Spinal cord (tissue), 10 donors: ENCODE data around the gene NECTIN3. TPM values are rescaled to one million over a fixed set of nuclear protein-coding genes. Genes with fewer than 3 reads are reported as not detected.

ENCODE experiments used
- DNase-seq, 6 donors: peaks; one replicate each; pipeline versions ENCODE4 v3.0.0 to v3.0.0-alpha.2; 2013 to 2015; ENCODE audit warnings: low spot score in 6 of 6, low read depth in 4 of 6
- H3K27ac ChIP-seq: one replicate; pipeline ENCODE4 v1.5.1; 2013; ENCODE audit warnings: low read depth, low read length, control low read depth
- H3K27me3 ChIP-seq: one replicate; pipeline ENCODE4 v1.6.1; 2013; ENCODE audit warnings: low read length; ENCODE audit not compliant: control insufficient read depth, insufficient read depth
- H3K36me3 ChIP-seq: one replicate; pipeline ENCODE4 v1.6.1; 2013; ENCODE audit warnings: low read length; ENCODE audit not compliant: control insufficient read depth, insufficient read depth
- H3K4me1 ChIP-seq: one replicate; pipeline ENCODE4 v1.6.1; 2013; ENCODE audit warnings: low read length; ENCODE audit not compliant: control insufficient read depth, insufficient read depth
- H3K4me3 ChIP-seq: one replicate; pipeline ENCODE4 v1.5.1; 2013; ENCODE audit warnings: low read depth, low read length, control low read depth
- H3K9me3 ChIP-seq: one replicate; pipeline ENCODE4 v1.6.1; 2013; ENCODE audit warnings: low read length; ENCODE audit not compliant: control insufficient read depth, insufficient read depth
- WGBS: methylation state at CpG from one replicate; pipeline ENCODE4 v1.1.5; 2013; ENCODE audit warnings: missing lambda C conversion rate; ENCODE audit not compliant: insufficient coverage; 5-methylcytosine and 5-hydroxymethylcytosine counted together
- polyA plus RNA-seq, 2 donors: library from polyadenylated mRNA; unstranded; fragments of 120-200 nt; gene quantifications; one replicate each; pipeline ENCODE4 v1.2.1, GENCODE V29; 2013; ENCODE audit not compliant: insufficient read length in 2 of 2
- total RNA-seq, 2 donors: library from RNA; depleted of rRNA in 1 of 2; stranded (reverse); fragments of 120-200 nt in 1 of 2; fragments of >200 nt in 1 of 2; gene quantifications; one replicate each; pipeline versions ENCODE4 v1.2.3 to v1.2.4, GENCODE V29; 2013 to 2014
- donor health status: healthy.

The NECTIN3 gene
- total and polyA plus RNA-seq, 4 donors = 24.8 to 76.5 (median 49.1) TPM

GRCh38 chr3:111128884-111129283 lies 57.3 kb downstream of the NECTIN3 start:
- H3K4me1 ChIP-seq = no peaks in the 10 kb centered on the region
- H3K27ac ChIP-seq = no peak overlapping the region
- H3K36me3 ChIP-seq = no peaks in the 10 kb centered on the region

GRCh38 chr3:111130827-111131226 lies 59.2 kb downstream of the NECTIN3 start:
- no peaks in the 10 kb centered on the region for H3K36me3 ChIP-seq
- WGBS = no CpG with 5 or more reads among the region's 1 CpG
- no peaks in the 10 kb centered on the region for H3K27me3 ChIP-seq
- H3K4me3 ChIP-seq = no peak overlapping the region
- no peak for DNase-seq
- H3K9me3 ChIP-seq = no peaks in the 10 kb centered on the region
- no peak overlapping the region for H3K27ac ChIP-seq
- no peaks in the 10 kb centered on the region for H3K4me1 ChIP-seq

More at GRCh38 chr3:111128884-111129283, 57.3 kb downstream of the NECTIN3 start:
- H3K9me3 ChIP-seq = no peaks in the 10 kb centered on the region
- H3K4me3 ChIP-seq = no peak overlapping the region
- no peak for DNase-seq
- no peaks in the 10 kb centered on the region for H3K27me3 ChIP-seq

- no peaks in the 10 kb centered on the region for H3K27me3 ChIP-seq
Observed at GRCh38 chr3:111134302-111134701, 62.7 kb downstream of the NECTIN3 start.

GRCh38 chr3:111151438-111151837 lies 79.8 kb downstream of the NECTIN3 start:
- H3K4me3 ChIP-seq = no peak overlapping the region
- no peak for DNase-seq
- H3K27ac ChIP-seq = no peak overlapping the region
- peaks cover 4% of the 10 kb centered on the region for H3K36me3 ChIP-seq
- H3K4me1 ChIP-seq = no peaks in the 10 kb centered on the region
- H3K9me3 ChIP-seq = no peaks in the 10 kb centered on the region
- no peaks in the 10 kb centered on the region for H3K27me3 ChIP-seq

More at GRCh38 chr3:111134302-111134701, 62.7 kb downstream of the NECTIN3 start:
- Histone ChIP-seq H3K4me3 (no peak overlapping the region), H3K27ac (no peak overlapping the region), H3K4me1 (no peaks in the 10 kb centered on the region), H3K36me3 (no peaks in the 10 kb centered on the region), H3K9me3 (no peaks in the 10 kb centered on the region)
- no peak for DNase-seq

- Histone ChIP-seq H3K27ac (no peak overlapping the region), H3K4me1 (no peaks in the 10 kb centered on the region), H3K9me3 (no peaks in the 10 kb centered on the region), H3K27me3 (no peaks in the 10 kb centered on the region), H3K4me3 (no peak overlapping the region), H3K36me3 (peaks cover 4% of the 10 kb centered on the region)
- no CpG with 5 or more reads among the region's 1 CpG for WGBS
- DNase-seq = no peak
Observed at GRCh38 chr3:111152496-111152895, 80.9 kb downstream of the NECTIN3 start.

- H3K27ac ChIP-seq = no peak overlapping the region
- no peaks in the 10 kb centered on the region for H3K4me1 ChIP-seq
- H3K4me3 ChIP-seq = no peak overlapping the region
- H3K9me3 ChIP-seq = no peaks in the 10 kb centered on the region
- peaks cover 7% of the 10 kb centered on the region for H3K36me3 ChIP-seq
- DNase-seq = no peak
- 100% methylated on average over 1 of the region's 2 CpGs for WGBS
- no peaks in the 10 kb centered on the region for H3K27me3 ChIP-seq
Observed at GRCh38 chr3:111156517-111156916, 84.9 kb downstream of the NECTIN3 start.

- no peaks in the 10 kb centered on the region for H3K4me1 ChIP-seq
- DNase-seq = no peak
- no peak overlapping the region for H3K27ac ChIP-seq
- H3K9me3 ChIP-seq = no peaks in the 10 kb centered on the region
- WGBS = no CpG with 5 or more reads among the region's 3 CpGs
- no peaks in the 10 kb centered on the region for H3K27me3 ChIP-seq
- peaks cover 7% of the 10 kb centered on the region for H3K36me3 ChIP-seq
- no peak overlapping the region for H3K4me3 ChIP-seq
Observed at GRCh38 chr3:111159391-111159790, 87.8 kb downstream of the NECTIN3 start.

- peaks cover 3% of the 10 kb centered on the region for H3K36me3 ChIP-seq
- H3K4me1 ChIP-seq = no peaks in the 10 kb centered on the region
- WGBS = 86% methylated on average over 2 of the region's 3 CpGs
- H3K4me3 ChIP-seq = no peak overlapping the region
- DNase-seq = no peak
- no peak overlapping the region for H3K27ac ChIP-seq
- H3K9me3 ChIP-seq = no peaks in the 10 kb centered on the region
- H3K27me3 ChIP-seq = no peaks in the 10 kb centered on the region
Observed at GRCh38 chr3:111164621-111165020, 93.0 kb downstream of the NECTIN3 start.

- Histone ChIP-seq H3K27me3 (no peaks in the 10 kb centered on the region), H3K4me1 (no peaks in the 10 kb centered on the region), H3K4me3 (no peak overlapping the region), H3K27ac (no peak overlapping the region), H3K36me3 (peaks cover 3% of the 10 kb centered on the region), H3K9me3 (no peaks in the 10 kb centered on the region)
- WGBS = 86% methylated on average over 2 of the region's 3 CpGs
- no peak for DNase-seq
Observed at GRCh38 chr3:111165411-111165810, 93.8 kb downstream of the NECTIN3 start.

- Histone ChIP-seq H3K27me3 (no peaks in the 10 kb centered on the region), H3K9me3 (no peaks in the 10 kb centered on the region), H3K27ac (no peak overlapping the region), H3K4me1 (no peaks in the 10 kb centered on the region), H3K36me3 (peaks cover 2% of the 10 kb centered on the region), H3K4me3 (no peak overlapping the region)
- DNase-seq = no peak
- WGBS = 77% methylated on average over 1 of the region's 2 CpGs
Observed at GRCh38 chr3:111173328-111173900, 101.8 kb downstream of the NECTIN3 start.
